Panc1 (cell line): ENCODE results near the gene ZNF304.
A peak's percentile ranks its signal among the peaks of the same experiment; 100 is the strongest.

Source experiments
- CTCF ChIP-seq: fragments of 450-650 bp; IDR thresholded peaks from 2 replicates; pipeline ENCODE4 v1.5.1; 2017; ENCODE audit warnings: mild to moderate bottlenecking
- POLR2AphosphoS5 ChIP-seq: IDR thresholded peaks from 2 replicates; pipeline ENCODE4 v1.6.1; 2012; ENCODE audit warnings: mild to moderate bottlenecking, low read depth, low read length, moderate library complexity
- SIN3A ChIP-seq: IDR thresholded peaks from 2 replicates; pipeline ENCODE4 v1.6.1; 2012; ENCODE audit warnings: low read depth, mild to moderate bottlenecking, low read length, moderate library complexity, borderline replicate concordance; ENCODE audit not compliant: insufficient read depth
- TCF7L2 ChIP-seq: IDR thresholded peaks from 2 replicates; pipeline ENCODE4 v1.6.1; 2011; ENCODE audit warnings: mild to moderate bottlenecking, low read depth, low read length, inconsistent platforms
- TF ChIP-seq, protein P1 (sequence below), 2 experiments: IDR thresholded peaks; 2 replicates each; pipeline ENCODE4 v1.6.1; 2011 to 2012; ENCODE audit warnings: low read depth in 2 of 2, control low read depth in 1 of 2, low read length in 1 of 2, mild to moderate bottlenecking in 1 of 2, moderate library complexity in 1 of 2; ENCODE audit not compliant: insufficient read depth in 1 of 2

DNA sequence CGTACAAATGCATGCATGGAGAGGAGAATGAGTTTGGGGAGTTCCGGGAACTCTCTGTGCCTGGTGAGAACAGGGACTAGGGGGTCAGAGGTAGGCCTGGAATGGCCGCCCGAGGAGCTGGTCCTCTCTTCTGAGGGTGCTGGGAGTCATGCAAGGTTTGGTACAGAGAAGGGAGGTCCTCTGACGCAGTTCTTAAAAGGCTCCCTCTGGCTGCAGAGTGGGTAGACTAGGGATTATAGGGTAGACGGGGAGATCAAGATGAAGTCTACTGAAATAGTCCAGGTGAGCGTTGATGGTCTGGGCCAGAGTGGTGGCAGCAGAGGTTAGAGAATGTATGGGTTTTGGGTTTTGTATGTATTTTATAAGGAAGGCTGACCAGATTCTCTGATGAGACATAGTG lies 796 bp downstream of the ZNF304 start:
- TF ChIP-seq CTCF (no peak), TCF7L2 (no peak), POLR2AphosphoS5 (no peak), SIN3A (0 out of 2 replicates have a peak, but pooled peaks have one; percentile 35)
- TF ChIP-seq, protein P1, sequence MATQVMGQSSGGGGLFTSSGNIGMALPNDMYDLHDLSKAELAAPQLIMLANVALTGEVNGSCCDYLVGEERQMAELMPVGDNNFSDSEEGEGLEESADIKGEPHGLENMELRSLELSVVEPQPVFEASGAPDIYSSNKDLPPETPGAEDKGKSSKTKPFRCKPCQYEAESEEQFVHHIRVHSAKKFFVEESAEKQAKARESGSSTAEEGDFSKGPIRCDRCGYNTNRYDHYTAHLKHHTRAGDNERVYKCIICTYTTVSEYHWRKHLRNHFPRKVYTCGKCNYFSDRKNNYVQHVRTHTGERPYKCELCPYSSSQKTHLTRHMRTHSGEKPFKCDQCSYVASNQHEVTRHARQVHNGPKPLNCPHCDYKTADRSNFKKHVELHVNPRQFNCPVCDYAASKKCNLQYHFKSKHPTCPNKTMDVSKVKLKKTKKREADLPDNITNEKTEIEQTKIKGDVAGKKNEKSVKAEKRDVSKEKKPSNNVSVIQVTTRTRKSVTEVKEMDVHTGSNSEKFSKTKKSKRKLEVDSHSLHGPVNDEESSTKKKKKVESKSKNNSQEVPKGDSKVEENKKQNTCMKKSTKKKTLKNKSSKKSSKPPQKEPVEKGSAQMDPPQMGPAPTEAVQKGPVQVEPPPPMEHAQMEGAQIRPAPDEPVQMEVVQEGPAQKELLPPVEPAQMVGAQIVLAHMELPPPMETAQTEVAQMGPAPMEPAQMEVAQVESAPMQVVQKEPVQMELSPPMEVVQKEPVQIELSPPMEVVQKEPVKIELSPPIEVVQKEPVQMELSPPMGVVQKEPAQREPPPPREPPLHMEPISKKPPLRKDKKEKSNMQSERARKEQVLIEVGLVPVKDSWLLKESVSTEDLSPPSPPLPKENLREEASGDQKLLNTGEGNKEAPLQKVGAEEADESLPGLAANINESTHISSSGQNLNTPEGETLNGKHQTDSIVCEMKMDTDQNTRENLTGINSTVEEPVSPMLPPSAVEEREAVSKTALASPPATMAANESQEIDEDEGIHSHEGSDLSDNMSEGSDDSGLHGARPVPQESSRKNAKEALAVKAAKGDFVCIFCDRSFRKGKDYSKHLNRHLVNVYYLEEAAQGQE (IDR thresholded peaks at IDR 0.05; ENCODE audit: insufficient read depth in 1 of 2, low read depth in 2 of 2, low read length in 1 of 2) = no peak
